K562 treated with DMSO at 1 percent for 24 hours (cell line): ENCODE results near the gene NASP. TPM values are rescaled to one million over a fixed set of nuclear protein-coding genes. Genes with fewer than 3 reads are reported as not detected.

Experiments used
- total RNA-seq: library from RNA; unstranded; fragments of 300-600 nt; gene quantifications from 2 replicates; pipeline ENCODE4 v1.2.3, GENCODE V29; 2022; ENCODE audit warnings: low read depth; ENCODE audit not compliant: insufficient read depth

Gene NASP
- total RNA-seq, result 260 and 278 TPM in 2 replicates

DNA sequence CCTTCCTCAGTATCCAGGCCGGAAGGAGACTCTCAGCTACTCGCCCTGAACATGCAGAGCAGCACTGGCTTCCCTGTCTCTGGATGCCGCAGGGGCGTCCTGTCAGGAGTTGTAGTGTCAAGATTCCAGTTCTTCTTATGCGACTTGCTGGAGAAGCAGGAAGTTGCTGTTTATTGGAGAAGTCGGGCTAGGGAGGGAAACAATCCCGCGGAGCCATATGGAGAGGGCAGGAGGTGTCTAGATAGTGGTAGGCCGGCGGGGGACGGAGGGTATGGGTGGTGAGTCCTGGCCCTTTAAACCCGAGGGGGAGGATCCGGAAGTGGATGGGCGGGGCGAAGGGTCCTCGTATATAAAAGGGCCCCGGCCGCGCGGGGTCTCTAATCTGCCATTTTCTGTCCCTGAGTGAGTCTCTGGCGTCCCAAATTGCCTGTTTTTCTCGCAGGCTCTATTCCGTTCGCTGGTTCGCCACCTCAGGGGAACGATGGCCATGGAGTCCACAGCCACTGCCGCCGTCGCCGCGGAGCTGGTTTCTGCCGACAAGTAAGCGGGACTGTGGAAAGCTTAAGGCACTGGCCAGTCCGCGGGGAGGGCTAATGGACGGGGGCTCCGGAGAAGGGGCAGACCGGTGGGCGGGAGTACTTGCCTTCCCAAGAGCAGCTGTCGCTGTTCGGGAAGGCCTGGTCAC, at the start of gene NASP:
NASP (plus strand) TSS at position 376 of the 685 bp plus-strand sequence; CDS start at position 482, 106 bp downstream.

DNA sequence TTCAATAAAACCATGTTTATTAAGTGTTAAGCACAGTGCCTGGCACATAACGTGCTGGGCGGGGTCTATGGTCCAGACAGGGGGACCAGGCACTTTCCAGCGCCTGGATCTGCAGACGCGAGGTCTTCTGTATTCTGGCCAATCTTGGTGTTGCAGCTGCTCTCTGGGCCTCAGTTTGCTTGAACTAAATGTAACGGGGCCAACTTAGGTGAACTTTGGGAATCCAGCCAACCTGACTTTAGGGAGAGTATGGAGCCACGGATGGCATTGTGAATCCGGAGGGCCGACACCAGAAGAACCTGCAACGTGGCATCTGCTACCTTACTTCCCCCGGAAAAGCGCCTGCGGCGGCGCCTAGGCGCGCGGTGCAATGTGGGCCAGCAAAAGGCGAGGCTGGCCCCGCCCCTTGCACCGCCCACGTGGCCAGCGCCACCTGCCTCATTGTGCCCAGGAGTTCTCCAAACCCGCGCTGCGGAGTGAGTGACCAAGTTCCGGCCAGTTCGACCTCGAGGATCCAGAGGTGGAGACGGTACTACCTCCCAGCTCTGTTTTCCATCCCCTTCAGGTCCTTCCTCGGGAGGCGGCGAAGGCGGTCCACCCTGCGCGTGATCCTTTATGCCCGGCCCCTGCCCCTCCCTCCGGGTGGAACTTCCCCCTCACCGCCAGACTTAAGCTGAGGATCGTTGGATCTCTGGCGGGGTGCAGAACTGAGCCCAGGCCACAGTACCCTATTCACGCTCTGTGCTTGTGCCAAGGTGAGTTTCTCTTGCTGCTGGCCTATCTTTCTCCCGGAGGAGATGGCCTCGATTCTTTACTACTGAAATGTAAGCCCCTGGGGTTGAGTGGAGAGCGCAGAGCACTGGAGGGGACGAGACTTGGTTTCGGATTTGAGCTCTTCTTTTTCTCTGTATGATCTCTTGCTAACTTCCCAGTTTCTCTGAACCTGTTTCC, 33.2 kb upstream of the NASP start, which contains the start of gene AKR1A1:
AKR1A1 (plus strand) TSS at position 426 of the 951 bp plus-strand sequence. CDS start 10,969 bp downstream, outside the sequence.

GRCh38 chr1:45623972-45624371, 40.1 kb downstream of the NASP start, which contains the start of gene CCDC17:
Gene CCDC17, minus strand, starts transcription at chr1:45624054. Its CDS starts 145 bp downstream, at chr1:45623909.

Other genes with a start within 250 kb of the NASP start
- 17.6 and 18.3 TPM in 2 replicates for gene TOE1, start 243.9 kb upstream of the NASP start, total RNA-seq
- gene MUTYH, start 243.6 kb upstream of the NASP start, total RNA-seq, result 24.1 and 30.7 TPM in 2 replicates
- 12.4 and 13.0 TPM in 2 replicates for gene TESK2, start 92.9 kb upstream of the NASP start, total RNA-seq
- gene CCDC163, start 84.0 kb upstream of the NASP start, total RNA-seq, result 7.2 and 8.5 TPM in 2 replicates
- 4.0 and 4.7 TPM in 2 replicates for gene MMACHC, start 83.7 kb upstream of the NASP start, total RNA-seq
- gene PRDX1, start 62.2 kb upstream of the NASP start, total RNA-seq, result 737 and 823 TPM in 2 replicates
- gene AKR1A1, start 33.2 kb upstream of the NASP start, total RNA-seq, result 191 and 214 TPM in 2 replicates
- 2.1 and 2.4 TPM in 2 replicates for gene CCDC17, start 40.0 kb downstream of the NASP start, total RNA-seq
- gene GPBP1L1, start 102.5 kb downstream of the NASP start, total RNA-seq, result 46.2 and 52.6 TPM in 2 replicates
- gene TMEM69, start 104.1 kb downstream of the NASP start, total RNA-seq, result 39.4 and 42.7 TPM in 2 replicates
- gene IPP, start 166.6 kb downstream of the NASP start, total RNA-seq, result 7.1 and 7.8 TPM in 2 replicates
- 39.8 and 44.3 TPM in 2 replicates for gene MAST2, start 219.6 kb downstream of the NASP start, total RNA-seq